ENCODE results near the gene CCDC39. TPM values are rescaled to one million over a fixed set of nuclear protein-coding genes. Genes with fewer than 3 reads are reported as not detected.
A peak's percentile ranks its signal among the peaks of the same experiment; 100 is the strongest.

The CCDC39 gene
- total and polyA plus RNA-seq, 2 of the 8 experiments (the other 6 are each of a cell fraction or from before 2014, with no cell fraction given), result 0.12 to 0.80 TPM

GRCh38 chr3:180656406-180656805 lies 22.9 kb downstream of the CCDC39 start:
- Histone ChIP-seq H4K5ac (ENCODE audit: insufficient read length, low read depth, low read length) (no peak overlapping the region), H2BK5ac (ENCODE audit: low read depth, low read length) (no peak overlapping the region), H3K27me3 (replicated peaks in 1 of 4; ENCODE audit: control insufficient read depth in 3 of 4, extremely low read depth in 1 of 4, insufficient read depth in 3 of 4, low read length in 3 of 4) (no peaks in the 10 kb centered on the region), H3K79me2 (ENCODE audit: control insufficient read depth in 1 of 2, insufficient read depth in 2 of 2, low read length in 2 of 2) (no peaks in the 10 kb centered on the region), H3K14ac (ENCODE audit: insufficient read length) (no peak overlapping the region), H3K9me3 (ENCODE audit: insufficient read depth in 2 of 2, low read depth in 1 of 2, low read length in 1 of 2) (no peaks in the 10 kb centered on the region), H4K91ac (replicated peaks; ENCODE audit: insufficient read length, low read length) (no peak overlapping the region), H3K4ac (replicated peaks; ENCODE audit: insufficient read length, low read depth, low read length) (no peak overlapping the region), H2BK120ac (replicated peaks; ENCODE audit: low read depth, low read length) (no peak overlapping the region), H3K23me2 (ENCODE audit: low read depth, low read length) (no peaks in the 10 kb centered on the region), H3K56ac (replicated peaks; ENCODE audit: insufficient read length, low read depth, low read length) (no peak overlapping the region), H3K4me3 (ENCODE audit: extremely low read depth in 1 of 4, insufficient read depth in 2 of 4, low read depth in 3 of 4, low read length in 4 of 4) (no peak overlapping the region), H3K18ac (ENCODE audit: extremely low read depth, low read length) (no peak overlapping the region), H3K79me1 (ENCODE audit: low read depth, low read length) (no peaks in the 10 kb centered on the region), H2AFZ (ENCODE audit: low read length) (no peak overlapping the region), H3K23ac (ENCODE audit: insufficient read length) (no peak overlapping the region), H2BK12ac (ENCODE audit: low read depth, low read length) (no peak overlapping the region), H4K20me1 (replicated peaks in 1 of 2; ENCODE audit: control insufficient read depth in 1 of 2, insufficient read depth in 2 of 2, low read length in 2 of 2) (no peaks in the 10 kb centered on the region), H2BK15ac (ENCODE audit: low read length) (no peak overlapping the region), H3K4me2 (ENCODE audit: insufficient read depth in 1 of 2, low read depth in 2 of 2, low read length in 2 of 2) (0 out of 4 replicates have a peak overlapping the region, but pooled peaks of 1 of the 2 experiments have one; percentile 28), H3K27ac (ENCODE audit: low read depth, low read length) (no peak overlapping the region), H3K36me3 (ENCODE audit: control insufficient read depth in 2 of 4, insufficient read depth in 4 of 4, low read length in 3 of 4) (no peaks in the 10 kb centered on the region), H2AK5ac (ENCODE audit: low read depth, low read length) (no peak overlapping the region), H3K4me1 (replicated peaks in 1 of 4; ENCODE audit: control insufficient read depth in 3 of 4, insufficient read depth in 4 of 4, low read length in 3 of 4) (peaks cover 0 to 3% (median under 1%) of the 10 kb centered on the region in 4 experiments; a peak in 1 of 7 replicates), H2BK20ac (ENCODE audit: low read length) (no peak overlapping the region), H4K8ac (ENCODE audit: extremely low read depth, insufficient read depth, low read length) (no peak overlapping the region), H3K9ac (replicated peaks in 1 of 4; ENCODE audit: extremely low read depth in 1 of 4, low read depth in 3 of 4, low read length in 3 of 4) (no peak overlapping the region)
- 92% methylated on average over 4 of the region's 4 CpGs; no CpG with 5 or more reads in 1 of the 2 experiments for WGBS, 2 experiments (ENCODE audit: extremely low coverage in 1 of 2, insufficient coverage in 1 of 2, insufficient read length in 1 of 2, insufficient replicate concordance in 2 of 2, low coverage in 1 of 2, low lambda C conversion rate in 2 of 2, missing lambda C conversion rate in 1 of 2)
- POLR2A ChIA-PET (ENCODE audit: partially characterized antibody), result no interaction called here
- no peak for DNase-seq (ENCODE audit: low read depth in 1 of 2, low spot score in 2 of 2)
- CTCF ChIA-PET (ENCODE audit: partially characterized antibody), result interaction anchor here (1.2 to 1.8 kb wide), 2 partner anchors 22 to 23 kb away, joined by 3 to 5 read pairs; partner anchors contain the start of gene CCDC39
- no peak for TF ChIP-seq CEBPB (IDR thresholded peaks at IDR 0.05; ENCODE audit: low read depth, low read length)
- no peak for TF ChIP-seq PHF8 (conservative IDR thresholded peaks at IDR 0.05; ENCODE audit: low read depth, low read length)
- TF ChIP-seq TAF7 (optimal IDR thresholded peaks at IDR 0.05; ENCODE audit: borderline replicate concordance, low read depth, low read length), result no peak
- TF ChIP-seq SP1 (IDR thresholded peaks at IDR 0.05; ENCODE audit: low read depth, low read length), result no peak
- TF ChIP-seq RNF2 (IDR thresholded peaks at IDR 0.05; ENCODE audit: borderline replicate concordance, low read depth, low read length, missing control alignments, poor library complexity, severe bottlenecking), result no peak
- no peak for TF ChIP-seq RFX5 (IDR thresholded peaks at IDR 0.05; ENCODE audit: borderline replicate concordance, low read depth, low read length)
- TF ChIP-seq ZNF274 (IDR thresholded peaks at IDR 0.05; ENCODE audit: borderline replicate concordance, extremely low read depth, low read length), result no peak
- no peak for TF ChIP-seq RAD21 (IDR thresholded peaks at IDR 0.05 in 1 of 2, conservative IDR thresholded peaks at IDR 0.05 in 1 of 2; ENCODE audit: low read depth in 2 of 2, low read length in 2 of 2)
- no peak for TF ChIP-seq BACH1 (IDR thresholded peaks at IDR 0.05; ENCODE audit: low read length)
- TF ChIP-seq CTCF (IDR thresholded peaks at IDR 0.05; ENCODE audit: control extremely low read depth in 1 of 3, insufficient read depth in 1 of 3, low read depth in 1 of 3, low read length in 3 of 3), result no peak
- TF ChIP-seq EGR1 (IDR thresholded peaks at IDR 0.05; ENCODE audit: borderline replicate concordance, low read depth, low read length), result no peak
- no peak for FAIRE-seq
